HUES48 (cell line): Measurements from ENCODE around the gene TMEM59L.

Experiments
- H3K27ac ChIP-seq: one replicate; pipeline ENCODE4 v1.7.0; 2013; ENCODE audit warnings: low read depth, low read length, inconsistent platforms
- H3K27me3 ChIP-seq: 2 replicates; pipeline ENCODE4 v1.6.1; 2013; ENCODE audit warnings: mild to moderate bottlenecking, low read length; ENCODE audit not compliant: control insufficient read depth, insufficient read depth
- H3K36me3 ChIP-seq: 2 replicates; pipeline ENCODE4 v1.6.1; 2013; ENCODE audit warnings: low read length; ENCODE audit not compliant: control insufficient read depth, insufficient read depth
- H3K4me1 ChIP-seq: 2 replicates; pipeline ENCODE4 v1.6.1; 2013; ENCODE audit warnings: mild to moderate bottlenecking, low read length; ENCODE audit not compliant: control insufficient read depth, insufficient read depth
- H3K4me3 ChIP-seq: 2 replicates; pipeline ENCODE4 v1.5.1; 2013; ENCODE audit warnings: mild to moderate bottlenecking, low read depth, low read length
- H3K9ac ChIP-seq: 2 replicates; pipeline ENCODE4 v1.6.1; 2013; ENCODE audit warnings: mild to moderate bottlenecking, low read depth, low read length, moderate library complexity
- H3K9me3 ChIP-seq: 2 replicates; pipeline ENCODE4 v1.6.1; 2013; ENCODE audit warnings: low read length; ENCODE audit not compliant: control insufficient read depth, insufficient read depth

The TMEM59L gene

GRCh38 chr19:18655173-18655844 lies 42.6 kb downstream of the TMEM59L start:
- Histone ChIP-seq H3K4me3 (no peak overlapping the region), H3K9me3 (no peaks in the 10 kb centered on the region), H3K4me1 (no peaks in the 10 kb centered on the region), H3K27me3 (no peaks in the 10 kb centered on the region), H3K27ac (no peak overlapping the region), H3K36me3 (no peaks in the 10 kb centered on the region), H3K9ac (no peak overlapping the region)

- no peaks in the 10 kb centered on the region for H3K36me3 ChIP-seq
- no peaks in the 10 kb centered on the region for H3K4me1 ChIP-seq
- no peak overlapping the region for H3K9ac ChIP-seq
- no peak overlapping the region for H3K4me3 ChIP-seq
- no peaks in the 10 kb centered on the region for H3K27me3 ChIP-seq
- no peaks in the 10 kb centered on the region for H3K9me3 ChIP-seq
- no peak overlapping the region for H3K27ac ChIP-seq
Observed at GRCh38 chr19:18656337-18657086, 43.8 kb downstream of the TMEM59L start.

GRCh38 chr19:18657590-18658365 lies 45.1 kb downstream of the TMEM59L start:
- H3K4me1 ChIP-seq, result no peaks in the 10 kb centered on the region
- no peaks in the 10 kb centered on the region for H3K36me3 ChIP-seq
- H3K9ac ChIP-seq, result no peak overlapping the region
- H3K9me3 ChIP-seq, result no peaks in the 10 kb centered on the region
- H3K27me3 ChIP-seq, result no peaks in the 10 kb centered on the region
- no peak overlapping the region for H3K27ac ChIP-seq
- H3K4me3 ChIP-seq, result no peak overlapping the region

GRCh38 chr19:18658366-18658855 lies 45.7 kb downstream of the TMEM59L start:
- no peaks in the 10 kb centered on the region for H3K9me3 ChIP-seq
- H3K36me3 ChIP-seq, result no peaks in the 10 kb centered on the region
- H3K27ac ChIP-seq, result no peak overlapping the region
- H3K4me1 ChIP-seq, result peaks cover 3% of the 10 kb centered on the region; the same call in 1 of the 2 replicates
- H3K27me3 ChIP-seq, result no peaks in the 10 kb centered on the region
- H3K4me3 ChIP-seq, result no peak overlapping the region
- H3K9ac ChIP-seq, result no peak overlapping the region

- Histone ChIP-seq H3K36me3 (no peaks in the 10 kb centered on the region), H3K9ac (no peak overlapping the region), H3K4me1 (peaks cover 3% of the 10 kb centered on the region; the same call in 1 of the 2 replicates), H3K27me3 (no peaks in the 10 kb centered on the region), H3K4me3 (no peak overlapping the region), H3K9me3 (no peaks in the 10 kb centered on the region), H3K27ac (no peak overlapping the region)
Observed at GRCh38 chr19:18659281-18660050, 46.8 kb downstream of the TMEM59L start.

- peaks cover 3% of the 10 kb centered on the region; the same call in 1 of the 2 replicates for H3K4me1 ChIP-seq
- no peak overlapping the region for H3K4me3 ChIP-seq
- no peak overlapping the region for H3K27ac ChIP-seq
Observed at GRCh38 chr19:18660051-18660910, 47.6 kb downstream of the TMEM59L start.

GRCh38 chr19:18660939-18661670 lies 48.4 kb downstream of the TMEM59L start:
- no peak overlapping the region for H3K9ac ChIP-seq
- no peak overlapping the region for H3K4me3 ChIP-seq
- no peaks in the 10 kb centered on the region for H3K27me3 ChIP-seq
- no peaks in the 10 kb centered on the region for H3K36me3 ChIP-seq
- H3K4me1 ChIP-seq, result peaks cover 3% of the 10 kb centered on the region; the same call in 1 of the 2 replicates
- H3K27ac ChIP-seq, result no peak overlapping the region
- no peaks in the 10 kb centered on the region for H3K9me3 ChIP-seq

More at GRCh38 chr19:18660051-18660910, 47.6 kb downstream of the TMEM59L start:
- H3K36me3 ChIP-seq, result no peaks in the 10 kb centered on the region
- no peaks in the 10 kb centered on the region for H3K27me3 ChIP-seq
- no peaks in the 10 kb centered on the region for H3K9me3 ChIP-seq
- no peak overlapping the region for H3K9ac ChIP-seq

GRCh38 chr19:18662972-18663732 lies 50.5 kb downstream of the TMEM59L start:
- Histone ChIP-seq H3K27me3 (no peaks in the 10 kb centered on the region), H3K27ac (no peak overlapping the region), H3K4me3 (no peak overlapping the region), H3K9me3 (no peaks in the 10 kb centered on the region), H3K36me3 (peaks cover 8% of the 10 kb centered on the region), H3K4me1 (peaks cover 3% of the 10 kb centered on the region; the same call in 1 of the 2 replicates), H3K9ac (no peak overlapping the region)

GRCh38 chr19:18663940-18664530 lies 51.4 kb downstream of the TMEM59L start:
- Histone ChIP-seq H3K9me3 (no peaks in the 10 kb centered on the region), H3K4me3 (no peak overlapping the region), H3K36me3 (peaks cover 16% of the 10 kb centered on the region), H3K27ac (no peak overlapping the region), H3K27me3 (no peaks in the 10 kb centered on the region), H3K4me1 (peaks cover 3% of the 10 kb centered on the region; the same call in 1 of the 2 replicates), H3K9ac (no peak overlapping the region)
